Measurements from ENCODE around the gene FBXO10. TPM values are rescaled to one million over a fixed set of nuclear protein-coding genes. Genes with fewer than 3 reads are reported as not detected.
A peak's percentile ranks its signal among the peaks of the same experiment; 100 is the strongest.
"Not testable (repeated sequence)": the region's sequence is repeated elsewhere in the genome, so short reads cannot be mapped to it uniquely, and the experiment has no call there.

The FBXO10 gene
- total RNA-seq, 5 donors from 2014 or later (not counting 1 experiment from before 2014, with no cell fraction given) = 2.9 to 5.0 (median 3.8) TPM

DNA sequence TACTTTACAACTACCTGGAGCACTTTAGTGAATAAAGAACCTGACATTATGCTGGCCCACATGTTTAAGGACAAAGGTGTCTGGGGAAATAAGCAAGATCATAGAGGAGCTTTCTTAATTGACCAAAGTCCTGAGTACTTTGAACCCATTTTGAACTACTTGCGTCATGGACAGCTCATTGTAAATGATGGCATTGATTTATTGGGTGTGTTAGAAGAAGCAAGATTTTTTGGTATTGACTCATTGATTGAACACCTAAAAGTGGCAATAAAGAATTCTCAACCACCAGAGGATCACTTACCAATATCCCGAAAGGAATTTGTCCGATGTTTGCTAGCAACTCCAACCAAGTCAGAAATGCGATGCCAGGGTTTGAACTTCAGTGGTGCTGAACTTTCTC is 98.7 kb downstream of the FBXO10 start:
- CTCF ChIA-PET; H3K9me3 ChIP-seq; H3K36me3 ChIP-seq (ENCODE audit: control insufficient read depth in 2 of 2, extremely low read depth in 1 of 2, insufficient read depth in 1 of 2, low read length in 1 of 2); H3K4me3 Mint-ChIP-seq; ATAC-seq (replicated peaks in 1 of 4); H3K4me1 ChIP-seq (ENCODE audit: control insufficient read depth in 1 of 2, extremely low read depth in 1 of 2, insufficient read depth in 2 of 2, low read length in 2 of 2); H3K36me3 Mint-ChIP-seq; DNase-seq; H3K4me1 Mint-ChIP-seq; H3K27ac Mint-ChIP-seq; H3K9me3 Mint-ChIP-seq; H3K27ac ChIP-seq (ENCODE audit: low read length); H3K4me3 ChIP-seq (ENCODE audit: control insufficient read depth in 1 of 2, extremely low read depth in 1 of 2, low read length in 1 of 2): not testable (repeated sequence)
- H3K27me3 ChIP-seq (replicated peaks in 1 of 2; ENCODE audit: control insufficient read depth in 2 of 2, extremely low read depth in 1 of 2, insufficient read depth in 2 of 2, low read length in 1 of 2) = peaks cover 2 to 21% of the 10 kb centered on the region in 2 experiments
- POLR2A ChIA-PET = interaction anchor here (0.5 to 0.6 kb wide), 2 partner anchors 10 to 28 kb away, joined by 3 read pairs; no protein-coding TSS in a partner anchor
- H3K27me3 Mint-ChIP-seq = peaks cover 26 to 29% of the 10 kb centered on the region in 2 donors
- 97% methylated on average over 3 of the region's 4 CpGs for WGBS (ENCODE audit: insufficient coverage)

DNA sequence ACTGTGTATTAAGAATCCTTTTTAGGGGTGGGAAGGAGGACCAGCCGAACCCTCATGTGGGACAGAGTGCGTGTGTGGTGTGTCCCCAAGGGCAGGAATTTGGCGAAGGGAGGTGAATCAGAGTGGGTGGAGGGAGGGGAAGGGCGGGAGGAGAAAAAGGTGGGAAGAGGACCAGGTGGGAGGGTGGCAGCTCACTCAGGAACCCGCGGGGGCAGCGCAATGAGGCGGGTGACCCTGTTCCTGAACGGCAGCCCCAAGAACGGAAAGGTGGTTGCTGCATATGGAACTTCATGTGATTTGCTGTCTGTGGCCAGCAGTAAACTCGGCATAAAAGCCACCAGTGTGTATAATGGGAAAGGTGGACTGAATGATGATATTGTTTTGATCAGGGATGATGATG is 99.2 kb downstream of the FBXO10 start:
- Histone ChIP-seq H3K4me1 (ENCODE audit: control insufficient read depth in 1 of 2, extremely low read depth in 1 of 2, insufficient read depth in 2 of 2, low read length in 2 of 2) (peaks cover 0 to under 1% of the 10 kb centered on the region in 2 experiments), H3K27me3 (replicated peaks in 1 of 2; ENCODE audit: control insufficient read depth in 2 of 2, extremely low read depth in 1 of 2, insufficient read depth in 2 of 2, low read length in 1 of 2) (peaks cover 2 to 17% of the 10 kb centered on the region in 2 experiments), H3K4me3 (ENCODE audit: control insufficient read depth in 1 of 2, extremely low read depth in 1 of 2, low read length in 1 of 2) (no peak overlapping the region), H3K36me3 (ENCODE audit: control insufficient read depth in 2 of 2, extremely low read depth in 1 of 2, insufficient read depth in 1 of 2, low read length in 1 of 2) (no peaks in the 10 kb centered on the region), H3K27ac (ENCODE audit: low read length) (no peak overlapping the region), H3K9me3 (peaks cover 2% of the 10 kb centered on the region)
- Mint-ChIP-seq H3K27me3 (peaks cover 26 to 29% of the 10 kb centered on the region in 2 donors), H3K4me3 (no peak overlapping the region), H3K27ac (peak overlapping the region in 1 of 2 donors; percentile 11), H3K9me3 (peaks cover 0 to 5% (median 0%) of the 10 kb centered on the region in 3 donors), H3K36me3 (peaks cover 4% of the 10 kb centered on the region), H3K4me1 (peaks cover 6% of the 10 kb centered on the region in 3 donors)
- WGBS (ENCODE audit: insufficient coverage) = 75% methylated on average over 9 of the region's 11 CpGs
- ChIA-PET POLR2A (interaction anchor here in 1 of 2 donors (0.6 kb wide), 1 partner anchor 27 kb away, joined by 3 read pairs; no protein-coding TSS in a partner anchor), CTCF (no interaction called here)
- no peak for DNase-seq
- no peak for ATAC-seq (replicated peaks in 1 of 4)

DNA sequence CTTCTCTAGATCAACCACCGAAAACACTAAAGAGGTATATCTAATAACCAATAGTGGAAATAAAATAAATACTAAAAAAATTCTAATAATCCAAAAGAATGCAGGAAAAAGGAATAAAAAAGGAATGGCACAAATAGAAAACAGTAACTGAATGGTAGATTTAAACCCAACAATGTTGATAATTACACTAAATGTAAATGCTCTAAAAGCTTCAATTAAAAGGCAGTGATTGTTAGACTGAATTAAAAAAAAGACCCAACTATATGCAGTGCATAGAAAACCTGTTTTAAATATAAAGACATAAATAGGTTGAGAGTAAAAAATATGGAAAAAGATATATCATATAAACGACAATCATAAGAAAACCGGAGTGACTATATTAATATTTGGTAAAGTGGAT is 101.7 kb downstream of the FBXO10 start:
- Histone ChIP-seq H3K27ac (ENCODE audit: low read length) (no peak overlapping the region), H3K36me3 (ENCODE audit: control insufficient read depth in 2 of 2, extremely low read depth in 1 of 2, insufficient read depth in 1 of 2, low read length in 1 of 2) (no peaks in the 10 kb centered on the region), H3K27me3 (replicated peaks in 1 of 2; ENCODE audit: control insufficient read depth in 2 of 2, extremely low read depth in 1 of 2, insufficient read depth in 2 of 2, low read length in 1 of 2) (peaks cover 2 to 12% of the 10 kb centered on the region in 2 experiments), H3K9me3 (peaks cover 2% of the 10 kb centered on the region), H3K4me3 (ENCODE audit: control insufficient read depth in 1 of 2, extremely low read depth in 1 of 2, low read length in 1 of 2) (no peak overlapping the region), H3K4me1 (ENCODE audit: control insufficient read depth in 1 of 2, extremely low read depth in 1 of 2, insufficient read depth in 2 of 2, low read length in 2 of 2) (peaks cover 0 to 4% of the 10 kb centered on the region in 2 experiments)
- Mint-ChIP-seq H3K4me3 (no peak overlapping the region), H3K36me3 (peaks cover 4% of the 10 kb centered on the region), H3K9me3 (peaks cover 0 to 5% (median 0%) of the 10 kb centered on the region in 3 donors), H3K4me1 (peaks cover 12 to 15% (median 13%) of the 10 kb centered on the region in 3 donors), H3K27ac (no peak overlapping the region), H3K27me3 (peaks cover 16 to 18% of the 10 kb centered on the region in 2 donors)
- no CpG with 5 or more reads among the region's 3 CpGs for WGBS (ENCODE audit: insufficient coverage)
- CTCF ChIA-PET = no interaction called here
- no peak for DNase-seq
- no peak for ATAC-seq (replicated peaks in 1 of 4)
- POLR2A ChIA-PET = no interaction called here

DNA sequence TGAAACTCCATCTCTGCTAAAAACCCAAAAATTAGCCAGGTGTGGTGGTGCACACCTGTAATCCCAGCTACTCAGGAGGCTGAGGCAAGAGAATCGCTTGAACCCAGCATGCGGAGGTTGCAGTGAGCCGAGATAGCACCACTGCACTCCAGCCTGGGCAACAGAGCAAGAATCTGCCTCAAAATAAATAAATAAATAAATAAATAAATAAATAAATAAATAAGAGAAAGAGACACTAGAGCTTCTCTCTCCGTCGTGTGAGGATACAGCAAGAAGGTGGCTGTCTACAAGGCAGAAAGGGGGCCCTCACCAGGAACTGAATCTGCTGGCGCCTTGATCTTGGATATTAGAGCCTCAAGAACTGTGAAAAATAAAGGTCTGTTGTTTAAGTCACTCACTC is 102.2 kb downstream of the FBXO10 start:
- H3K36me3 Mint-ChIP-seq; H3K27me3 ChIP-seq (replicated peaks in 1 of 2; ENCODE audit: control insufficient read depth in 2 of 2, extremely low read depth in 1 of 2, insufficient read depth in 2 of 2, low read length in 1 of 2); H3K27ac Mint-ChIP-seq; H3K4me3 Mint-ChIP-seq; H3K4me1 ChIP-seq (ENCODE audit: control insufficient read depth in 1 of 2, extremely low read depth in 1 of 2, insufficient read depth in 2 of 2, low read length in 2 of 2); POLR2A ChIA-PET; H3K36me3 ChIP-seq (ENCODE audit: control insufficient read depth in 2 of 2, extremely low read depth in 1 of 2, insufficient read depth in 1 of 2, low read length in 1 of 2); H3K9me3 Mint-ChIP-seq; H3K27ac ChIP-seq (ENCODE audit: low read length); ATAC-seq (replicated peaks in 1 of 4); H3K9me3 ChIP-seq; DNase-seq; CTCF ChIA-PET; H3K4me3 ChIP-seq (ENCODE audit: control insufficient read depth in 1 of 2, extremely low read depth in 1 of 2, low read length in 1 of 2): not testable (repeated sequence)
- Mint-ChIP-seq H3K4me1 (peaks cover 12 to 15% (median 13%) of the 10 kb centered on the region in 3 donors), H3K27me3 (peaks cover 12 to 15% of the 10 kb centered on the region in 2 donors)
- WGBS (ENCODE audit: insufficient coverage) = 50% methylated on average over 2 of the region's 6 CpGs

DNA sequence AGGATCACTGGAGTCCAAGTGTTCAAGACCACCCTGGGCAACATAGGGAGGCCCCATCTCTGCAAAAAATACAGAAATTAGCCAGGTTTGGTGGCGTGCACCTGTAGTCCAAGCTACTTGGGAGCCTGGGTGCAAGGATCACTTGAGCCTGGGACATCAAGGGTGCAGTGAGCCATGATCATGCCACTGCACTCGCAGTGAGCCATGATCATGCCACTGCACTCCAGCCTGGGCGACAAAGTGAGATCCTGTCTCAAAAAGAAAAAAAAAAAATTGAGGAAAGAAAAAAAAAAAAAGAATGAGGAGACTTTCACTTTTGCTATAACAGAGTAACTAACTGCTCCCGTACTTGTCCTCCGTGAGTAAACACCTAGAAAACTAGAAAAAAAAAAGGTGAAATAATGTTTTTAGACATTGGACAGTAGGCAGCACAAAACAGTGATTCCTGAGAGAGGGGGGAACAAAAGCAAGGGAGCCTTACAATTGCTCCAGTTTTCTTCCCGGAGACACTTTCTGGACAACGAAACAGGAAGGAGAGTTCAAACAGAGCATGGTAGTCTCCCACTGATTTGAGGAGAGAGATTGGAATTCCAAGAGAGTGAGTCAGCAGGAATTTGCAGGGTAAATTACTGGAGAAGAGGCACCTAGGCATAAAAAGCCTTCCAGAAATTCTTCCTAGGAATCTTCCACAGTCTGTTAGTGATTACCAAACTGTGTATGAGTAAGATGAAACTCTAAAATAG is 104.1 kb downstream of the FBXO10 start:
- Histone ChIP-seq H3K4me3 (ENCODE audit: control insufficient read depth in 1 of 2, extremely low read depth in 1 of 2, low read length in 1 of 2) (peak overlapping the region in 1 of 2 donors; percentile 10), H3K4me1 (ENCODE audit: control insufficient read depth in 1 of 2, extremely low read depth in 1 of 2, insufficient read depth in 2 of 2, low read length in 2 of 2) (peaks cover 0 to 4% of the 10 kb centered on the region in 2 experiments), H3K9me3 (peaks cover 2% of the 10 kb centered on the region), H3K36me3 (ENCODE audit: control insufficient read depth in 2 of 2, extremely low read depth in 1 of 2, insufficient read depth in 1 of 2, low read length in 1 of 2) (no peaks in the 10 kb centered on the region), H3K27ac (ENCODE audit: low read length) (no peak overlapping the region), H3K27me3 (replicated peaks in 1 of 2; ENCODE audit: control insufficient read depth in 2 of 2, extremely low read depth in 1 of 2, insufficient read depth in 2 of 2, low read length in 1 of 2) (peaks cover 0 to 8% of the 10 kb centered on the region in 2 experiments)
- peaks cover 6% of the 10 kb centered on the region in 2 donors for H3K27me3 Mint-ChIP-seq
- peaks cover 0 to 5% (median 0%) of the 10 kb centered on the region in 3 donors for H3K9me3 Mint-ChIP-seq
- CTCF ChIA-PET = interaction anchor here in 1 of 2 donors (0.6 kb wide), 1 partner anchor 363 kb away, joined by 6 read pairs; no protein-coding TSS in a partner anchor
- ATAC-seq (replicated peaks in 1 of 4) (peak in 2 of 4 experiments; percentile 29 to 44), DNase-seq (no peak)
- peak overlapping the region; percentile 81 to 85 for H3K27ac Mint-ChIP-seq
- H3K36me3 Mint-ChIP-seq = peaks cover 4% of the 10 kb centered on the region
- H3K4me1 Mint-ChIP-seq = peaks cover 12 to 15% (median 14%) of the 10 kb centered on the region in 3 donors
- POLR2A ChIA-PET = no interaction called here
- peak overlapping the region; percentile 71 to 78 (median 76) for H3K4me3 Mint-ChIP-seq
- WGBS (ENCODE audit: insufficient coverage) = 49% methylated on average over 3 of the region's 7 CpGs

DNA sequence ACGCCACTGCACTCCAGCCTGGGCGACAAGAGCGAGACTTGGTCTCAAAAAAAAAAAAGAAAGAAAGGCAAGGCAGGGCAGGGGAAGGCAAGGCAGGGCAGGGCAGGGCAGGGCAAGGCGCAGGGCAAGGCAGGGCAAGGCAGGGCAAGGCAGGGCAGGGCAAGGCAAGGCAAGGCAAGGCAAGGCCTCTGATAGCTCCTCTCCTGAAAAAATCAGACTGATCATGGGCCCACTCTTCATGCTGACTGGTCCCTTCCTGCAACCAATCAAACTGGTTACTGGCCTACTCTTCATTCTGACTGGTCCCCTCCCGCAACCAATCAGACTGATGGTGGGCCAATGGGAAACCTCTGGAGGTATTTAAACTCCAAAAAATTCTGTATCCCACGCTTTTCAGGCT is 107.6 kb downstream of the FBXO10 start:
- Mint-ChIP-seq H3K4me1 (peaks cover 24 to 38% (median 29%) of the 10 kb centered on the region in 3 donors), H3K27me3 (no peaks in the 10 kb centered on the region), H3K27ac (no peak overlapping the region), H3K36me3 (no peaks in the 10 kb centered on the region), H3K9me3 (no peaks in the 10 kb centered on the region), H3K4me3 (no peak overlapping the region)
- H3K9me3 ChIP-seq = no peaks in the 10 kb centered on the region
- no peak for ATAC-seq (replicated peaks in 1 of 4)
- WGBS (ENCODE audit: insufficient coverage) = 98% methylated on average over 5 of the region's 6 CpGs
- CTCF ChIA-PET = no interaction called here
- H3K36me3 ChIP-seq (ENCODE audit: control insufficient read depth in 2 of 2, extremely low read depth in 1 of 2, insufficient read depth in 1 of 2, low read length in 1 of 2) = no peaks in the 10 kb centered on the region
- H3K4me3 ChIP-seq (ENCODE audit: control insufficient read depth in 1 of 2, extremely low read depth in 1 of 2, low read length in 1 of 2) = no peak overlapping the region
- peaks cover 0 to 3% of the 10 kb centered on the region in 2 experiments for H3K27me3 ChIP-seq (replicated peaks in 1 of 2; ENCODE audit: control insufficient read depth in 2 of 2, extremely low read depth in 1 of 2, insufficient read depth in 2 of 2, low read length in 1 of 2)
- POLR2A ChIA-PET = interaction anchor here in 1 of 2 donors (0.7 kb wide), 2 partner anchors 10 to 17 kb away, joined by 3 to 5 read pairs; partner anchors contain the start of gene POLR1E
- H3K27ac ChIP-seq (ENCODE audit: low read length) = no peak overlapping the region
- H3K4me1 ChIP-seq (ENCODE audit: control insufficient read depth in 1 of 2, extremely low read depth in 1 of 2, insufficient read depth in 2 of 2, low read length in 2 of 2) = peaks cover 7 to 21% of the 10 kb centered on the region in 2 experiments
- no peak for DNase-seq

Data from T-cell (primary cell).